ENCODE data around the gene CRYM.
"Not testable (repeated sequence)": the region's sequence is repeated elsewhere in the genome, so short reads cannot be mapped to it uniquely, and the experiment has no call there.

The CRYM gene

DNA sequence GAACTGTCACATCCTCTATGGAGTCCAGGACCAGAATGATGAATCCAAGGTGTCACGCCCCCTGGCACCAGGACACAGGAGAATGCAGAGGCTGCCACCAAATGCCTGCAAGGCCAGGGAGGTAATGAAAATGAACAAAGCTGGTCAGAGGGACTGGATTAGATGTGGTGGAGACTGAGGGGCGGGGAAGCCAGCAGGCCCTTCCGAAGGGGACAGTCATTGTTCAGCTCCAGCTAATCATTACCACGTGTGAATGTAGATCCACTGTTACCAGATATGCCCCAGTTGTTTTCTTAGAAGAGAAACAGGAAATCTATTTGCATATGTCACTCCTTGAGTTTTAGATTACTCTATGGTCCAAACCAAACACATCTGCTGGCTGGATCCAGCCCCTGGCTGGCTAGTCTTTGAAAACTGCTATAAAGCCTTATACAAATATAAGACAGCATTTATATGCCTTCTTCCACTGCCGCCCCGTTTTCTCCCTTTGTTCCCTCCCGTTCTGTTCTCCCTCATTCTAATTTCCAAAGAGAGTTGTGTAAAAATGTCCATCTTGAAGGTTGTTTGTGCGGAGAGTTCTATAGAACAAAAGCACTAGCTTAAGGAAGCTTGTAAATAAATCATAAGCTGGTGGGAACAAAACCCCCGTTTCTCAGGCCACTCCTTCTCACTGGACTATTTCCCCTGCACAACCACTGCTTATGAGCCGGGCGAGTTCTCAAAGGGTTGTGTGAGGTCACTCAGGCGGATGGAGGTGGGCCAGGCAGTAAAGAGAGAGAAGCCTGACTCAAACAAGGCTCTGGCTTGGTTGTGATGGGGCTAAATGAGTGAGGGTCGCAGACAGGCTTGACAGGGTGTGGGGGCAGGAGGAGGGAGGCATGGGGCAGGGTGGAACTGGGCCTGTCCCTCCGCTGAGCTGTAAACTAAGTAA is 14.2 kb downstream of the CRYM start:
- Histone ChIP-seq H3K27me3 (ENCODE audit: control insufficient read depth in 1 of 2, insufficient read depth in 2 of 2, low read length in 2 of 2) (no peaks in the 10 kb centered on the region), H3K36me3 (ENCODE audit: control insufficient read depth in 2 of 2, insufficient read depth in 2 of 2, low read length in 2 of 2) (no peaks in the 10 kb centered on the region), H3K9me3 (ENCODE audit: control insufficient read depth in 2 of 2, low read length in 2 of 2) (no peaks in the 10 kb centered on the region), H3K4me1 (ENCODE audit: control insufficient read depth, insufficient read depth, low read length) (no peaks in the 10 kb centered on the region), H3K27ac (ENCODE audit: low read length) (no peak overlapping the region), H3K4me3 (ENCODE audit: low read length in 2 of 2) (no peak overlapping the region), H3K9ac (ENCODE audit: low read length in 2 of 2) (no peak overlapping the region)

DNA sequence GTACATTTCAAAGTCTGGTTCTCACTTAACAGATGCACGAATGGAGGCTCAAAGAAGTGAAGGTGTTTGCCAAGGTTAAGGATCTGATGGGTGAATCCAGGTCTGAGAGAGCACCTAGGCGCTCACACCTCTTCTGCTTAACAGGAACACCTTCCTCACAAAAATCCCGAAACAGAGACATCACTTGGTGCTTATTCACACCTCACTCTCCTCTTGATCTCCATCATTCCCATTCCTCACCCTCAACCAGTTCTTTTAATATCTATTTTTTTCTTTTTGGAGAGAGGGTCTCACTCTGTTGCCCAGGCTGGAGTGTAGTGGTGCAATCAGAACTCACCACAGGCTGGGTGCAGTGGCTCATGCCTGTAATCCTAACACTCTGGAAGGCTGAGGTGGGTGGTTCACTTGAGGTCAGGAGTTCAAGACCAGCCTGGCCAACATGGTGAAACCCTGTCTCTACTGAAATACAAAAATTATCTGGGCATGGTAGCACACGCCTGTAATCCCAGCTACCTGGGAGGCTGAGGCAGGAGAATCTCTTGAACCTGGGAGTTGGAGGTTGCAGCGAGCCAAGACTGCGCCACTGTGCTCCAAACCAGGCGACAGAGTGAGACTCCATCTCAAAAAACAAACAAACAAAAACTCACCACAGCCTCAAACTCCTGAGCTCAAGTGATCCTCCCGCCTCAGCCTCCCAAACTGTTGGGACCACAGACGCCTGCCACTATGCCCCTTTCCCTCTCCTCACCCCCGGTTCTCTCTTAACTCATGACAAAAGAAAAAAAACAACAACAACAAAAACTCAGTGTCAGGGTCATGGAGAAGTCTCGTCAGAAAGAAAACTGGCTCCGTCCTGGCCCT is 15.1 kb downstream of the CRYM start:
- H3K27ac ChIP-seq (ENCODE audit: low read length), result no peak overlapping the region
- no peak overlapping the region for H3K9ac ChIP-seq (ENCODE audit: low read length in 2 of 2)
- H3K4me3 ChIP-seq (ENCODE audit: low read length in 2 of 2), result no peak overlapping the region
- H3K36me3 ChIP-seq (ENCODE audit: control insufficient read depth in 2 of 2, insufficient read depth in 2 of 2, low read length in 2 of 2), result no peaks in the 10 kb centered on the region
- no peaks in the 10 kb centered on the region for H3K9me3 ChIP-seq (ENCODE audit: control insufficient read depth in 2 of 2, low read length in 2 of 2)
- H3K27me3 ChIP-seq (ENCODE audit: control insufficient read depth in 1 of 2, insufficient read depth in 2 of 2, low read length in 2 of 2), result no peaks in the 10 kb centered on the region
- no peaks in the 10 kb centered on the region for H3K4me1 ChIP-seq (ENCODE audit: control insufficient read depth, insufficient read depth, low read length)

DNA sequence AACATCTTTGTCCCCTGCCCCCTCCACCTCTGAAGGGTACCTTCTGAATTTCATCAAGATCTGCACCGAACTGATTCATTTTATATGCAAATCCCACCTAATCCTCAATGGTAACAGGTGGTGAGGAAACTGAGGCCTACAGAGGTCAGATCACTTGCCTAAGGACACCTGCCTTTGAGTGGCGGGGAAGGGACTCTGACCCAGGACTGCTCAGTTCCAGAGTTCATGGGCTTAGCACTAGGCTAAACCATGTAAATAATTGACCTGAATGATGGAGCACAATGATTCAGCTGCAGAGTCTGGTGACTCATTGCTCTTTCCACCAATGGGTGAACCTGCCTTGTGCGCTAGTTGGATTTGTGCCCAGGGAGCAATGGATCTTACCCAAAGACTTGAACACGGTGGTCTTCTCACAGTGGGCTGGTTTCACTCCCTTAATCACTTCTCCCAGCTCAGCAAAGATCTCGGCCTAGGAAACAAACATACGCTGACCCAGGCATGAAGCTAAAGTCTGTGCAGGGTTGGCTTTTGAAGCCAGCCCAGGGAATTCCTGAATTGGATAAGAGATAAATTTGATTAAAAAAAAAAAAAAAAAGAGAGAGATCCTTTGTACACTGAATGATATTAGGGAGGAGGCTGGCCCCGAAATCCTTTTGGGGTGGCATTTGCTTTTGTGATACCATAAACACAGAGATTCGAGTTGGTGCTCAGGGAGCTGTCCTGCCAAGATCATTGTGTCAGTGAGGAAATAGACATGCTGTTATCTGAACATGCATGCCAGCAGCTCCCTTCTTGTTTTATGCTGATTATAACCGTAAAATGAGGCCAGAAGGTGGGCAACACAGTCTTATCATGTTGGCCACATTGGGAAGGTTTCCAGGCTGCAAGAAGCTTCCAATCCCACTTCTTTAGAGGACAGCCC is 17.0 kb downstream of the CRYM start:
- Histone ChIP-seq H3K9me3 (ENCODE audit: control insufficient read depth in 2 of 2, low read length in 2 of 2) (no peaks in the 10 kb centered on the region), H3K4me3 (ENCODE audit: low read length in 2 of 2) (no peak overlapping the region), H3K27ac (ENCODE audit: low read length) (no peak overlapping the region), H3K27me3 (ENCODE audit: control insufficient read depth in 1 of 2, insufficient read depth in 2 of 2, low read length in 2 of 2) (no peaks in the 10 kb centered on the region), H3K4me1 (ENCODE audit: control insufficient read depth, insufficient read depth, low read length) (no peaks in the 10 kb centered on the region), H3K36me3 (ENCODE audit: control insufficient read depth in 2 of 2, insufficient read depth in 2 of 2, low read length in 2 of 2) (no peaks in the 10 kb centered on the region), H3K9ac (ENCODE audit: low read length in 2 of 2) (no peak overlapping the region)

DNA sequence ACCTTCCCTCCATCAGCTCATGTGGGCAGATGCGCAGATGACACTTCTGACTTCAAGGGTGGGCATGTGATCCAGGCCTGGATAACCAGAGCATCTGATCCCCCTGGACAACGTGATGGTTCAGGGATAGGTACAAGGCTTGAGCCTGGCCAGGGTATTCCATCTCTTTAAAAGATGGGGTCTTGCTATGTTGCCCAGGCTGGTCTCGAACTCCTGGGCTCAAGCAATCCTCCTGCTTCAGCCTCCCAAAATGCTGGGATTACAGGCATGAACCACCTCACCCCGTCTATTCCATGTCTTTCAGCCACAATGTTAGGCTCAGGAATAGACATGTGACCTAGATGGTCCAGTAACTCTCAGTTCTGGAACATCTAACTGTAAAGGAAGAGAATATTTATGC is 20.8 kb downstream of the CRYM start:
- no peaks in the 10 kb centered on the region for H3K36me3 ChIP-seq (ENCODE audit: control insufficient read depth in 2 of 2, insufficient read depth in 2 of 2, low read length in 2 of 2)
- no peak overlapping the region for H3K4me3 ChIP-seq (ENCODE audit: low read length in 2 of 2)
- peaks cover 0 to 3% of the 10 kb centered on the region in 2 donors for H3K27me3 ChIP-seq (ENCODE audit: control insufficient read depth in 1 of 2, insufficient read depth in 2 of 2, low read length in 2 of 2)
- no peaks in the 10 kb centered on the region for H3K9me3 ChIP-seq (ENCODE audit: control insufficient read depth in 2 of 2, low read length in 2 of 2)
- no peak overlapping the region for H3K9ac ChIP-seq (ENCODE audit: low read length in 2 of 2)
- no peak overlapping the region for H3K27ac ChIP-seq (ENCODE audit: low read length)
- H3K4me1 ChIP-seq (ENCODE audit: control insufficient read depth, insufficient read depth, low read length), result no peaks in the 10 kb centered on the region

DNA sequence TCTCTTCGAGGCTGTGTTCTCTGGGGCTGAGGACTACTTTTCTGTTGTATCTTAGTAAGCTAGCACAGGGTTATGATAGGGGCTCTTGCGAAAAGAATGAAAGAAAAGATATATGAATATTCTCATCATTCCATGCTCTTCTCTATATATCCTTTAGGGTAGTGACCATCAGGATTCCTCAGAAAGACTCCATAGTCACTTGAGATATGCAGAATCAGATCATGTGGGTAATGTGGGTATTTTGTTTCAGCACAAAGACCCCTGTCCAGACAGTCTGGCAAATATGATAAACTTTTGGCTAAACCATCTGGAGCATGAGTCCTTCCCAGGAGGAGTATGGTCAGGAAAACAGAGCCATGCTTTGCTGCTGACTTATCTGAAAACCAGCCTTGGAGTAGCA is 21.5 kb downstream of the CRYM start:
- H3K4me3 ChIP-seq (ENCODE audit: low read length in 2 of 2), result no peak overlapping the region
- no peak overlapping the region for H3K27ac ChIP-seq (ENCODE audit: low read length)
- H3K9me3 ChIP-seq (ENCODE audit: control insufficient read depth in 2 of 2, low read length in 2 of 2), result no peaks in the 10 kb centered on the region
- H3K36me3 ChIP-seq (ENCODE audit: control insufficient read depth in 2 of 2, insufficient read depth in 2 of 2, low read length in 2 of 2), result no peaks in the 10 kb centered on the region
- H3K9ac ChIP-seq (ENCODE audit: low read length in 2 of 2), result no peak overlapping the region
- peaks cover 0 to 3% of the 10 kb centered on the region in 2 donors for H3K27me3 ChIP-seq (ENCODE audit: control insufficient read depth in 1 of 2, insufficient read depth in 2 of 2, low read length in 2 of 2)
- H3K4me1 ChIP-seq (ENCODE audit: control insufficient read depth, insufficient read depth, low read length), result no peaks in the 10 kb centered on the region

DNA sequence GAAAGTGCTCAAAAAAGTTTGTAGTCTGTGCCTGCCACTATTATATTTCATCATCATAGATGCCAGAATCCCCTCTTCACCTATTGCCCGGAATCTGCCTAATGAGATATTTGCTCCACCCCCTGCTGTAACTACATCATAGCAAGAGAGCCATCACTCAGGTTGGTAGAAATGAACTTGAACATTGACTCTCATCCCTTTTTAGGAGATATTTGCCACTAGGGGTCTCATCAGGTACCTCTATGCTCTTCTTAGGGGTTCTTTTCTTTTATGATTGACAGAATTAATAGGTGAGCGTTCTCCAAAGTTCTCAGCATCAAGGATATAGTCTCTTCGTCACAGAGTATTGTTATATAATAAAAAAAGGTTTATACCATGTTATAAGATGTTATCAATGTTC is 24.6 kb downstream of the CRYM start:
- no peak overlapping the region for H3K27ac ChIP-seq (ENCODE audit: low read length)
- H3K36me3 ChIP-seq (ENCODE audit: control insufficient read depth in 2 of 2, insufficient read depth in 2 of 2, low read length in 2 of 2), result no peaks in the 10 kb centered on the region
- no peaks in the 10 kb centered on the region for H3K4me1 ChIP-seq (ENCODE audit: control insufficient read depth, insufficient read depth, low read length)
- no peaks in the 10 kb centered on the region for H3K9me3 ChIP-seq (ENCODE audit: control insufficient read depth in 2 of 2, low read length in 2 of 2)
- H3K4me3 ChIP-seq (ENCODE audit: low read length in 2 of 2), result no peak overlapping the region
- no peak overlapping the region for H3K9ac ChIP-seq (ENCODE audit: low read length in 2 of 2)
- peaks cover 0 to 11% of the 10 kb centered on the region in 2 donors for H3K27me3 ChIP-seq (ENCODE audit: control insufficient read depth in 1 of 2, insufficient read depth in 2 of 2, low read length in 2 of 2)

DNA sequence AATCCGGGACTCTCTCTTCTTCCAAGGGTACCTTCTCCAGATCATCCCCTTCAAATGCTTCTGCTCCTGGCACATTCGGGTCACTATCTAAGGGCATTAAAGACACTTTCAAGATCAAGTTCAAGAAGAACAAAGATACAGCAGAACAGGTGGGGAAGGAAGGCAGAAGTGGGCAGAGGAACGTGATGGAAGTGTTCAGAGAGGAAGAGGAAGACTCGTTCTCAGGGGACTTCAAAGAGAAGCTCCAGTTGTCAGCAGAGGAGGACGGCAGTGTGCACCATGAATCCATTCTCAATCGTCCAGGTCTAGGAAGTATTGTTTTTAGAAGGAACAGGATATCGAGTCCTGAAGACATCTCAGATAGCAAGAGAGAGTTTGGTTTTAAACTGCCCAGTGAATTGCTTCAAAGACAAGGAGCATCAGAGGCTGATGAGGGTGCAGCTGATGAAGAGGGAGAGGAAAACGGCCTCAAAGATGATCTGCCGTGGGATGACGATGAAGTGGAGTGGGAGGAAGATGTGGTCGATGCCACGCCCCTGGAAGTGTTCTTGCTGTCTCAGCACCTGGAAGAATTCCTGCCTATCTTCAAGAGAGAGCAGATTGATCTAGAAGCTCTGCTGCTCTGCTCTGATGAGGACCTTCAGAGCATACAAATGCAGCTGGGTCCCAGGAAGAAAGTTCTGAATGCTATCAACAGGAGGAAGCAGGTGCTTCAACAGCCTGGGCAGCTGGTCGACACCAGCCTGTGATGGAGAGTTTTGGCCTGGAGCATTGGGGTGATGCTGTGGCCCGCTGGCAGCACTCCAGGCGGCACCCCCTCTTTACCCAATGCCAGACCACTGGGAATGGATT is 27.8 kb downstream of the CRYM start:
- Histone ChIP-seq H3K36me3 (ENCODE audit: control insufficient read depth in 2 of 2, insufficient read depth in 2 of 2, low read length in 2 of 2) (no peaks in the 10 kb centered on the region), H3K27ac (ENCODE audit: low read length) (no peak overlapping the region), H3K4me1 (ENCODE audit: control insufficient read depth, insufficient read depth, low read length) (no peaks in the 10 kb centered on the region), H3K9me3 (ENCODE audit: control insufficient read depth in 2 of 2, low read length in 2 of 2) (no peaks in the 10 kb centered on the region), H3K27me3 (ENCODE audit: control insufficient read depth in 1 of 2, insufficient read depth in 2 of 2, low read length in 2 of 2) (peaks cover 0 to 9% of the 10 kb centered on the region in 2 donors), H3K9ac (ENCODE audit: low read length in 2 of 2) (no peak overlapping the region), H3K4me3 (ENCODE audit: low read length in 2 of 2) (no peak overlapping the region)

DNA sequence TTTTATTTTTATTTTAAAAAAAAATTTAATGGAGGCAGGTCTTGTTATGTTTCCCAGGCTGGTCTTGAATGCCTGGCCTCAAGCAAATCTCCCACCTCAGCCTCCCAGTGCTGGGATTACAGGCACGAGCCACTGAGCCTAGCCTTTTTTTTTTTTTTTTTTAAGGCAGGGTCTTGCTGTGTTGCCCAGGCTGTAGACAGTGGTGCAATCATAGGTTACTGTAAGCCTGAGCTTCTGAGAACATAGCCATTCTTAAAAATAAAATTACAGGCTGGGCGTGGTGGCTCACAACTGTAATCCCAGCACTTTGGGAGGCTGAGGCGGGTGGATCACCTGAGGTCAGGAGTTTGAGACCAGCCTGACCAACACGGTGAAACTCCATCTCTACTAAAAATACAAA is 29.9 kb downstream of the CRYM start:
- not testable (repeated sequence) for H3K9me3 ChIP-seq (ENCODE audit: control insufficient read depth in 2 of 2, low read length in 2 of 2); H3K9ac ChIP-seq (ENCODE audit: low read length in 2 of 2); H3K27ac ChIP-seq (ENCODE audit: low read length); H3K4me3 ChIP-seq (ENCODE audit: low read length in 2 of 2); H3K36me3 ChIP-seq (ENCODE audit: control insufficient read depth in 2 of 2, insufficient read depth in 2 of 2, low read length in 2 of 2); H3K27me3 ChIP-seq (ENCODE audit: control insufficient read depth in 1 of 2, insufficient read depth in 2 of 2, low read length in 2 of 2); H3K4me1 ChIP-seq (ENCODE audit: control insufficient read depth, insufficient read depth, low read length)

DNA sequence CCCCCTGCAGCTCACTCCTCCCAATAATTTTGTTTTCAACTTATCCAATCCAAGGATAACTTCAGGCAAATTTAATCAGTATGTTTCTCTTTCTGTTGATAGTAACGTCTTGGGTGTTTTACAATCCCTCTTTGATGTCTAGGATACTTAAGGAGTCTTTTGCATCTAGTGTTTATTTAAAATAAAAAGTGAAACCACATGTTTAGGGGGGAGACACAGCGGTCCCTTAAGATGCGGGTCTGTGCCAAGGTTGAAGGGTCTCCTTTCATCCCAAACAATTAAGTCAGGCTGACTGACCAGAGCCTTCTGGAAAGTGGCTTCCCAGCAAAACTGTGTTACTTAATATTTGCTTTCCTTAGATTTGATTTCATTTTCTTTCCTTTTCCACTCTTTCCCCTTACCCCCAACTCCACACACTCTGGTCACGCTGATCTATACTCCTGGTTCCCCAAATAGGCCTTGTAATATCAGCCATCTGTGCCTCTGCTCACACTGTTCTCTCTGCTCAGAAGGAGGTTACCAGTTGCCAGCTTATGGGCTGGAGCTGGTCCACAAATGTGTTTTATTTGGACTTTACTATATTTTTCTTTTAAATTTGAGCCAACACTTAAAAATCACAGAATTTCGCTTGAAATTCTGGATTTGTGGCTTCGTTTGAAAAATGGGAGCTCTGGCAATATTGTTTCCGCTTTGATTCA is 33.4 kb downstream of the CRYM start:
- Histone ChIP-seq H3K4me3 (ENCODE audit: low read length in 2 of 2) (no peak overlapping the region), H3K36me3 (ENCODE audit: control insufficient read depth in 2 of 2, insufficient read depth in 2 of 2, low read length in 2 of 2) (no peaks in the 10 kb centered on the region), H3K4me1 (ENCODE audit: control insufficient read depth, insufficient read depth, low read length) (no peaks in the 10 kb centered on the region), H3K27me3 (ENCODE audit: control insufficient read depth in 1 of 2, insufficient read depth in 2 of 2, low read length in 2 of 2) (peaks cover 0 to under 1% of the 10 kb centered on the region in 2 donors), H3K27ac (ENCODE audit: low read length) (no peak overlapping the region), H3K9me3 (ENCODE audit: control insufficient read depth in 2 of 2, low read length in 2 of 2) (no peaks in the 10 kb centered on the region), H3K9ac (ENCODE audit: low read length in 2 of 2) (no peak overlapping the region)
